GM21390 (cell line): ENCODE results near the gene NELFB.
"Not testable (repeated sequence)": the region's sequence is repeated elsewhere in the genome, so short reads cannot be mapped to it uniquely, and the experiment has no call there.

Source experiments
- ATAC-seq: cut with Tn5 transposase; IDR thresholded peaks from one replicate; pipeline ENCODE4 v1.9.1; 2021; ENCODE audit not compliant: unreplicated experiment

The NELFB gene

GRCh38 chr9:137234055-137234697 is 21.0 kb upstream of the NELFB start:
- no peak for ATAC-seq

GRCh38 chr9:137234758-137235423 is 20.2 kb upstream of the NELFB start:
- ATAC-seq, result no peak

- ATAC-seq, result no peak
Observed at GRCh38 chr9:137235424-137236237, 19.5 kb upstream of the NELFB start.

- ATAC-seq, result no peak
Observed at GRCh38 chr9:137236238-137236935, 18.7 kb upstream of the NELFB start.

GRCh38 chr9:137236936-137237421 is 18.1 kb upstream of the NELFB start:
- no peak for ATAC-seq

- no peak for ATAC-seq
Observed at GRCh38 chr9:137237759-137238726, 17.1 kb upstream of the NELFB start.

- not testable (repeated sequence) for ATAC-seq
Observed at GRCh38 chr9:137239541-137240200, 15.5 kb upstream of the NELFB start.

GRCh38 chr9:137240318-137240840 is 14.7 kb upstream of the NELFB start:
- ATAC-seq, result peak; percentile 28

GRCh38 chr9:137240841-137241489 is 14.2 kb upstream of the NELFB start, which contains the start of gene TUBB4B:
TUBB4B (plus strand) TSS chr9:137241287; CDS start chr9:137241361, 74 bp downstream.
- ATAC-seq, result peak; percentile 70

- ATAC-seq, result no peak
Observed at GRCh38 chr9:137241490-137242268, 13.4 kb upstream of the NELFB start.

- no peak for ATAC-seq
Observed at GRCh38 chr9:137242269-137243203, 12.6 kb upstream of the NELFB start.

GRCh38 chr9:137243266-137243625 is 11.9 kb upstream of the NELFB start:
- not testable (repeated sequence) for ATAC-seq

GRCh38 chr9:137243626-137244485 is 11.3 kb upstream of the NELFB start:
- no peak for ATAC-seq

GRCh38 chr9:137244486-137245449 is 10.4 kb upstream of the NELFB start:
- ATAC-seq, result no peak
